HEK293T (cell line): ENCODE data around the gene AIFM3.
"Not testable (repeated sequence)": the region's sequence is repeated elsewhere in the genome, so short reads cannot be mapped to it uniquely, and the experiment has no call there.

ENCODE experiments used
- CTCF ChIA-PET: fragments of 350-600 bp; formaldehyde crosslinking; extraction: SDS; loops from one replicate; lab custom pipeline; 2021; ENCODE audit warnings: antibody characterized with exemption, inconsistent platforms; lab: Yijun Ruan, JAX
- POLR2A ChIA-PET: fragments of 350-600 bp; formaldehyde crosslinking; extraction: SDS; loops from one replicate; lab custom pipeline; 2020; ENCODE audit warnings: antibody characterized with exemption, inconsistent platforms; lab: Yijun Ruan, JAX
- DNase-seq: peaks from one replicate; pipeline ENCODE4 v3.0.0; 2012; ENCODE audit warnings: mixed read lengths; ENCODE audit errors: extremely low spot score
- ARNT ChIP-seq: fragments of 450-650 bp; IDR thresholded peaks from 2 replicates; pipeline ENCODE4 v1.6.1; 2017; ENCODE audit warnings: mild to moderate bottlenecking
- BHLHE40 ChIP-seq: fragments of 450-650 bp; IDR thresholded peaks from 2 replicates; pipeline ENCODE4 v1.6.1; 2016; ENCODE audit warnings: mild to moderate bottlenecking, moderate library complexity, borderline replicate concordance
- CTBP1 ChIP-seq: fragments of 450-650 bp; IDR thresholded peaks from 2 replicates; pipeline ENCODE4 v1.6.1; 2016; ENCODE audit warnings: borderline replicate concordance
- ELF4 ChIP-seq: fragments of 450-650 bp; IDR thresholded peaks from 2 replicates; pipeline ENCODE4 v1.6.1; 2017; ENCODE audit warnings: antibody characterized with exemption
- FOXA1 ChIP-seq: fragments of 450-650 bp; IDR thresholded peaks from 2 replicates; pipeline ENCODE4 v1.6.1; 2016; ENCODE audit warnings: mild to moderate bottlenecking
- FOXK2 ChIP-seq: fragments of 450-650 bp; IDR thresholded peaks from 2 replicates; pipeline ENCODE4 v1.6.1; 2016; ENCODE audit warnings: mild to moderate bottlenecking
- HDGF ChIP-seq: fragments of 450-650 bp; IDR thresholded peaks from 2 replicates; pipeline ENCODE4 v1.6.1; 2017; ENCODE audit warnings: antibody characterized with exemption, borderline replicate concordance
- L3MBTL2 ChIP-seq: fragments of 450-650 bp; conservative IDR thresholded peaks from 2 replicates; pipeline ENCODE4 v1.6.1; 2016; ENCODE audit warnings: mild to moderate bottlenecking
- LEF1 ChIP-seq: fragments of 450-650 bp; IDR thresholded peaks from 2 replicates; pipeline ENCODE4 v1.6.1; 2017; ENCODE audit warnings: mild to moderate bottlenecking, borderline replicate concordance
- NFRKB ChIP-seq: fragments of 450-650 bp; IDR thresholded peaks from 2 replicates; pipeline ENCODE4 v1.6.1; 2016; ENCODE audit warnings: mild to moderate bottlenecking, moderate library complexity
- PKNOX1 ChIP-seq: fragments of 450-650 bp; IDR thresholded peaks from 2 replicates; pipeline ENCODE4 v1.6.1; 2016
- SP1 ChIP-seq: fragments of 450-650 bp; IDR thresholded peaks from 2 replicates; pipeline ENCODE4 v1.6.1; 2017
- SUZ12 ChIP-seq: fragments of 450-650 bp; IDR thresholded peaks from 2 replicates; pipeline ENCODE4 v1.6.1; 2016; ENCODE audit warnings: mild to moderate bottlenecking
- TARDBP ChIP-seq: fragments of 450-650 bp; IDR thresholded peaks from 2 replicates; pipeline ENCODE4 v1.6.1; 2016
- ZNF384 ChIP-seq: fragments of 450-650 bp; IDR thresholded peaks from 2 replicates; pipeline ENCODE4 v1.6.1; 2016

Gene AIFM3

GRCh38 chr22:20967697-20968211 lies 699 bp downstream of the AIFM3 start:
- TF ChIP-seq FOXK2 = no peak
- no peak for TF ChIP-seq L3MBTL2
- no peak for TF ChIP-seq TARDBP
- TF ChIP-seq ELF4 = no peak
- no peak for TF ChIP-seq BHLHE40
- TF ChIP-seq HDGF = no peak
- no peak for TF ChIP-seq ARNT
- no peak for TF ChIP-seq SP1
- TF ChIP-seq LEF1 = no peak
- no peak for TF ChIP-seq FOXA1
- no peak for TF ChIP-seq CTBP1
- no peak for TF ChIP-seq PKNOX1
- TF ChIP-seq SUZ12 = no peak
- no peak for TF ChIP-seq ZNF384
- ChIA-PET CTCF (no interaction called here), POLR2A (interaction anchor here (0.7 to 8.1 kb wide), 3 partner anchors 12 to 47 kb away, joined by 3 to 92 read pairs (median 4); partner anchors contain the start of gene LZTR1)
- no peak for DNase-seq

DNA sequence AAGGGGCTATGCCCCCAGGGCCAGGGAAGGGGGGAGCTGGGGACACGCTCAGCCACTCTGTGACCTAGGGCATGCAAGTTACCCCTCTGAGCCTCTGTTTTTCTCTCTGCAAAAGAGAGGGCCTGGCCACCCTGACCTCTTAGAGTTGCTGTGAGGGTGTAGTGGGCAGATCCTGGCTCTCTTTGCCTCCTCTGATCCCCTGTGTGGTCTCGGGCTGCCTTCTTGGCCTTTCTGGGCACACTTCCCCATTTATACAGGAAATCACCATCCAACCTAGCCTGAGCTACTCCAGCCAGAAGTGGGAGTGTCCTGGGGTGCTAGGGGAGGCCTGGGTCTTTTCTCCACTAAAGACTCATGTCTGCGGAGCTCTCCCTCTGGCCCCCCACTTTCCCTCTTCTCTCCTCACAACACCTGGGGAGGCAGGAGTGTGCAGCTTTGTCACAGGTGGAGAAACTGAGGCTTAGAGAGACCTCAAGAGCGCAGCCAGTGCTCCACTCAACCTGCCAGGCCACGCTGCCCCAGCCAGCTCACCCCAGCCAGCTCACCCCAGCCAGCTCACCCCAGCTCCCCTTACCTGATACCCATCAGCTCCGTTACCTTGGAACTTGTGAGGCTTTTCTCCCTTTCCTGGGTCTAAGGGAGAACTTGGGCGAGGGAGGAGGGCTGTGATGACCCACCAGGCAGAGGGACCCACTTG lies 1.4 kb downstream of the AIFM3 start:
- CTCF ChIA-PET = no interaction called here
- no peak for TF ChIP-seq ARNT
- no peak for TF ChIP-seq L3MBTL2
- TF ChIP-seq PKNOX1 = no peak
- no peak for TF ChIP-seq ZNF384
- TF ChIP-seq TARDBP = no peak
- TF ChIP-seq CTBP1 = no peak
- TF ChIP-seq SUZ12 = no peak
- TF ChIP-seq HDGF = no peak
- no peak for TF ChIP-seq ELF4
- no peak for TF ChIP-seq FOXA1
- no peak for TF ChIP-seq NFRKB
- TF ChIP-seq BHLHE40 = no peak
- TF ChIP-seq SP1 = no peak
- no peak for TF ChIP-seq LEF1
- POLR2A ChIA-PET = interaction anchor here (1.1 to 8.1 kb wide), 2 partner anchors 13 to 47 kb away, joined by 3 to 92 read pairs; partner anchors contain the start of gene LZTR1
- no peak for DNase-seq

- DNase-seq = no peak
- ChIA-PET POLR2A (interaction anchor here (1.1 to 8.1 kb wide), 2 partner anchors 10 to 28 kb away, joined by 4 to 92 read pairs; partner anchors contain the start of gene LZTR1), CTCF (interaction anchor here (1.3 to 2.5 kb wide), 2 partner anchors 10 to 11 kb away, joined by 4 to 8 read pairs; partner anchors contain the start of gene LZTR1)
- TF ChIP-seq PKNOX1 = no peak
- no peak for TF ChIP-seq ZNF384
- no peak for TF ChIP-seq FOXK2
- TF ChIP-seq BHLHE40 = no peak
- no peak for TF ChIP-seq TARDBP
- no peak for TF ChIP-seq NFRKB
- no peak for TF ChIP-seq ARNT
- no peak for TF ChIP-seq CTBP1
- no peak for TF ChIP-seq L3MBTL2
- no peak for TF ChIP-seq SP1
- no peak for TF ChIP-seq ELF4
These were observed 4.0 kb downstream of the AIFM3 start for GRCh38 chr22:20970939-20971657.

GRCh38 chr22:20972014-20972694 lies 5.1 kb downstream of the AIFM3 start:
- CTCF ChIA-PET = interaction anchor here (1.3 to 2.5 kb wide), 2 partner anchors 10 to 11 kb away, joined by 4 to 8 read pairs; partner anchors contain the start of gene LZTR1
- POLR2A ChIA-PET = interaction anchor here (0.6 to 8.1 kb wide), 5 partner anchors 9 to 86 kb away, joined by 3 to 92 read pairs (median 4); partner anchors contain the start of genes LZTR1 and THAP7
- not testable (repeated sequence) for DNase-seq

GRCh38 chr22:20972933-20973577 lies 6.0 kb downstream of the AIFM3 start:
- TF ChIP-seq FOXK2 = no peak
- TF ChIP-seq PKNOX1 = no peak
- no peak for TF ChIP-seq ZNF384
- DNase-seq = no peak
- ChIA-PET POLR2A (interaction anchor here (0.8 to 8.1 kb wide), 3 partner anchors 8 to 29 kb away, joined by 4 to 92 read pairs (median 6); partner anchors contain the start of genes LZTR1 and THAP7), CTCF (interaction anchor here (0.6 to 1.6 kb wide), 2 partner anchors 9 to 130 kb away, joined by 3 to 8 read pairs; partner anchors contain the start of gene LZTR1)
